ENCODE data around the gene SUN2.

- TF ChIP-seq CTCF (IDR thresholded peaks at IDR 0.05) (no peak), POLR2AphosphoS5 (IDR thresholded peaks at IDR 0.05) (no peak), POLR2A (IDR thresholded peaks at IDR 0.05) (no peak)
Observed at GRCh38 chr22:38727530-38728451, 28.0 kb downstream of the SUN2 start.
